HG03066 (cell line): Measurements from ENCODE around the gene STXBP2.
"Not testable (repeated sequence)": the region's sequence is repeated elsewhere in the genome, so short reads cannot be mapped to it uniquely, and the experiment has no call there.

ENCODE experiments used
- ATAC-seq: cut with Tn5 transposase; IDR thresholded peaks from one replicate; pipeline ENCODE4 v1.9.1; 2021; ENCODE audit warnings: low read depth; ENCODE audit not compliant: unreplicated experiment

Gene STXBP2

GRCh38 chr19:7631577-7631976 lies 5.3 kb upstream of the STXBP2 start:
- no peak for ATAC-seq

- ATAC-seq: no peak
These were observed 4.3 kb upstream of the STXBP2 start for GRCh38 chr19:7632340-7633203.

DNA sequence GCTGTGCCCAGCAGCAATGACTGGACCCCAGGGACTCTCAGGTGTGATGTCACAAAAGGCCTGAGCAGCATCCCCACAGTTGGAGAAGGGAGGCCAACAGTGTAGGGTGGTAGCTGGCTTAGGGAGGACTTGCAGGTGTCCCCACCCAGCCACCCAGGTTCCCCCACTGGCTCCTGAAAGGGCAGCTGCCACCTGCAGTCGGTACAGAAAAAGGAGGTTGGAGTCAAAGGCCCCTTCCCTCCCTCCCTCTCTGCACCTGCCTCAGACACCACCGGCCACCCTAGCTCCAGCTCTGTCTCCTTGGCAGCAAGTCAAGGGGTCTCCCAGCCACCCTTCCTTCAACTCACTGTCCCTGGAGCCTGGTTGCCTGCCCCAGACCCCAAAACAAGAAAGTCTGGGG lies 3.2 kb upstream of the STXBP2 start, which contains the start of gene PCP2:
TSS of gene PCP2 (minus strand) at position 22 of the 400 bp plus-strand sequence. CDS start 262 bp downstream, outside the sequence.
- no peak for ATAC-seq

GRCh38 chr19:7635670-7636069 lies 1.2 kb upstream of the STXBP2 start:
- no peak for ATAC-seq

DNA sequence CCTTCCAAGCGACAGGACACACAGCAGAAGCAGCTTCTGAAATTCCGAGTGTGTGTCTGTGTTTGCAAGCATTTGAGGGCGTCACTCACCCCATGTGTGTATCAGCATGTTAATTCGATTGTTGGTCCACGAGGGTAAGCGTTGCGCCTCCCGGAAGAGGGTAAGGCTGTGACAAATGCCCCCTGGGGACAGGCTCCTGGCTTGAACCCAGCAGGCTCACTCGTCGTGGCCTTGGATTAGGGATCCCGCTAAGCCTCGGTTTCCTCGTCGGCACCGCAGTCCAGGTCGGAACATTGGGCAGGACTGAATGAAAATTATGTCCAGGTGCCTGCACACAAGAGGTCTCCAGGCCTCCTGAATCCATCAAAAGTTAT lies 606 bp upstream of the STXBP2 start:
- ATAC-seq: no peak

GRCh38 chr19:7637374-7638256 lies 705 bp downstream of the STXBP2 start:
- no peak for ATAC-seq

DNA sequence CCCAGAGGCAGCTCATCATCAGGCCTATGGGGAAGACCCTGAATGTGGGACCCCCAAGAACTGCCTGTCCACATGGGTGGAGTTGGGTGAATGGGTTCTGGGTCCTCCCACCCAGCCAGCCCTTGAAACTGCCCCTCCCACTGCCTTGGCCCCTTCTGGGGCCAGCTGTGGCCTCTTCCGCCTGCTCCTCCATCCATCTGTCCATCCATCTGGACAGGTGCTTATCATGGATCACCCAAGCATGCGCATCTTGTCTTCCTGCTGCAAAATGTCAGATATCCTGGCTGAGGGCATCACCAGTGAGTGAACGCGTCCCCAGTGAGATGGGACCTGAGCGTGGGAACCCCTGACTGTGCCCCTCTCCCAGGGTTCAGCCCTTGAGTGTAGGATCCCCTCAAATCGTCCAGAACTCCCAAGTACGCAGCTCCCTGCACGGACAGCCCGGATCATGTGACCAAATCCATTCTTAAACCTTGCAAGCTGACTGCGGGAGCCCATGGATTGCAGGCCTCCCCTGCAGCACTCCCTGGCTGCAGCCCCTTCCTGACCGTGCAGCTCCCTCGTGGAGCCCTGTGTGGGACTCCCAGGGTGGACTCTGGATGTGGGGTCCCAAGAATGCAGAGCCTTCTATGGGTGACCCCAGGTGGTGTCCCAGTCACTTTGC lies 2.0 kb downstream of the STXBP2 start:
- ATAC-seq: no peak

DNA sequence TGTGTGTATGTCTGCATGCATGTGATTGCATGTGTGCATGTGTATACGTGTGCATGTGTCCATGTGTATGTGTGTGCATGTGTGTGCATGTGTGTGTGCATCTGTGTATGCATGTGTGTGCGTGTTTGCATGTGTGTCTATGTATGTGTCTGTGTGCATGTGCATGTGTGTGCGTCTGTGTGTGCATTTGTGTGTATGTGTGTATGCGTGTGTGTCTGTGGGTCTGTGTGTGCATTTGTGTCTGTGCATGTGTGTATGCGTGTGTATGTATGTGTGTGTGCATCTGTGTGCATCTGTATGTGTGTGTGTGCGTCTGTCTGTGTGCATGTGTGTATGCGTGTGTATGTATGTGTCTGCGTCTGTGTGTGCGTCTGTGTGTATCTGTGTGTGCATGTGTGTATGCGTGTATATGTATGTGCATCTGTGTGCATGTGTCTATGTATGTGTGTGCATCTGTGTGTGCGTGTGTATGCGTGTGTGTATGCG lies 3.0 kb downstream of the STXBP2 start:
- ATAC-seq: no peak

DNA sequence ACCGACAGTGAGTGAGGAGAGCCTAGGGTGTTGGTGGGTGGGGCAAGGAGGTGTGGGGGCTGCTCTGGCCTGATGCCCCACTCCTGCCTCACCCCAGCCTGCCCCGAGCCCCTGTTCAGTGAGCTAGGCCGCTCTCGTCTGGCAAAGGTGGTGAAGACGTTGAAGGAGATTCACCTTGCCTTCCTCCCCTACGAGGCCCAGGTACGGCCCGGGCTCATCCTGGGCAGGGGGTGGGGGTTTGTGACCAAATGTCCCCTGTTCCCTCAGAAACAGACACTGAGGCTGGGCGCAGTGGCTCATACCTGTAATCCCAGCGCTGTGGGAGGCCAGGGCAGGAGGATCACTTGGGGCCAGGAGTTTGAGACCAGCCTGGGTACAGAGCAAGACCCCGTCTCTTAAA lies 3.9 kb downstream of the STXBP2 start:
- ATAC-seq: no peak

DNA sequence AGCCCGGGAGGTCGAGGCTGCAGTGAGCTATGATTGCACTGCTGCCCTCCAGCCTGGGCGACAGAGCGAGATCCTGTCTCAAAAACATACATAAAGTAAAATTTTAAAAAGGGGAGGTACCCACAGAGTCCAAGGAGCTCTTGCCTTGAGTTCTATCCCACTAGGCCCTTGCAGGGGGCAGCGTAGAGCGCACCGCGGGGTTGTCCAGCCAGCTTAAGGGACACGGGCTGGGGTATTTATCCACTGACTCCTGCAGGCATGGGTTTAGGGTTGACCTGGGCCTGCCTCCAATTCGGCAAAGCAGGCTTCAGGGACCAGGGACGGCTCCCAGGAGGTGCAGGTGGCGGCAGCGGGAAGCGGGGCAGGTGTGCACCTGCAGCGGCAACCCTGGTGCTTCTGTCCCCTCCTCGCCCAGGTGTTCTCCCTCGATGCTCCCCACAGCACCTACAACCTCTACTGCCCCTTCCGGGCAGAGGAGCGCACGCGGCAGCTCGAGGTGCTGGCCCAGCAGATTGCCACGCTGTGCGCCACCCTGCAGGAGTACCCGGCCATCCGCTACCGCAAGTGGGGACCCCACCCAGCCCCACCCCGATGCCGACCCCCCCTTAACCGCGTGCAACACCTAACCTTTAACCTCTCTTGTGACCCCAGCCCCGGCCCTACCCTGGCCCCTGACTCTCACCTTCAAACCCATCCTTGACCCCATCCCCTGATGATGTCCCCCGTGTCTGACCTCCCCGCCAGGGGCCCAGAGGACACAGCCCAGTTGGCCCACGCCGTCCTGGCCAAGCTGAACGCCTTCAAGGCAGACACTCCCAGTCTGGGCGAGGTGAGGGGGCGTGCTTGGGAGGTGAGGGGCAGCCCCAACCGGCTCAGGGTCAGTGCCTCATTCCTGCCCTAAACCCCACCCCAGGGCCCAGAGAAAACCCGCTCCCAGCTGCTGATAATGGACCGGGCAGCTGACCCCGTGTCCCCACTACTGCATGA lies 4.7 kb downstream of the STXBP2 start:
- ATAC-seq: no peak

DNA sequence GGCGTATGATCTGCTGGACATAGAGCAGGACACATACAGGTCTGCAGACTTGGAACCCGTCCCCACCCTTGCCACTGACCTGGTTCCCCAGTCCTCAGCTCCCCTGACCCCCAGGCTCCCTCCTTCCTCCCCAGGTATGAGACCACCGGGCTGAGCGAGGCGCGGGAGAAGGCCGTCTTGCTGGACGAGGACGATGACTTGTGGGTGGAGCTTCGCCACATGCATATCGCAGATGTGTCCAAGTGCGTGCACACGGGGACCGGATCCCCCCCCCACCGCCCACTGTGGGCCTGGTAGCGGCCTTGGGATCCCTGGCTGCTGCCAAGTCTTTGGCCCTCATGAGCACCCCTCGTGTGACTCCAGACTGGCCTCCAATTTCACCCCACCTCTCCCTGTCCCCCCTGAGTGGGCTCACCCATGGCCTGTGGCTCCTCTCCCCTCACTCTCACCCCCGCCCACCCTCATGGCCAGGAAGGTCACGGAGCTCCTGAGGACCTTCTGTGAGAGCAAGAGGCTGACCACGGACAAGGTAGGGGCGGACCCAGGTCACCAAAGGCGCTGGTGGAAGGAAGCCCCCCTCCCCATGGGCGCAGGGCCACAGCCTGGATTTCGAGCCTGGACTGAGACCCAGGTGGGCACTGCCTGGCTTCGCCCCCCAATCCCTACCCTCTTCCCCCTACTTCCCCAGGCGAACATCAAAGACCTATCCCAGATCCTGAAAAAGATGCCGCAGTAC lies 5.6 kb downstream of the STXBP2 start:
- no peak for ATAC-seq

DNA sequence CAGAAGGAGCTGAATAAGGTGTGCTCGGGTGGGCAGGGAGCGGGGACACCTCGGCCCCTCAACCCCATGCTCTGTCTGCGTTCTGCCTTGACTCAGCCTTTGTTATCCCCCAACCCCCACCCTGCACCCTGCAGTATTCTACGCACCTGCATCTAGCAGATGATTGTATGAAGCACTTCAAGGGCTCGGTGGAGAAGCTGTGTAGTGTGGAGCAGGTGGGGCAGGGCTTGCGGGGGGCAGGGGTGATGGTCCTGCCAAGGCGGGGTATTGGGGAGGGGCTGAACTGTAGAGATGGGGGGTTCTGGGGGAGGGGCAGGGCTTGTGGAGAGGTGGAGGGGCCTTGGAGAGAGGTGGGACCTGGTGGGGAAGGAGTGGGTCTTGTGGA lies 6.1 kb downstream of the STXBP2 start:
- no peak for ATAC-seq

DNA sequence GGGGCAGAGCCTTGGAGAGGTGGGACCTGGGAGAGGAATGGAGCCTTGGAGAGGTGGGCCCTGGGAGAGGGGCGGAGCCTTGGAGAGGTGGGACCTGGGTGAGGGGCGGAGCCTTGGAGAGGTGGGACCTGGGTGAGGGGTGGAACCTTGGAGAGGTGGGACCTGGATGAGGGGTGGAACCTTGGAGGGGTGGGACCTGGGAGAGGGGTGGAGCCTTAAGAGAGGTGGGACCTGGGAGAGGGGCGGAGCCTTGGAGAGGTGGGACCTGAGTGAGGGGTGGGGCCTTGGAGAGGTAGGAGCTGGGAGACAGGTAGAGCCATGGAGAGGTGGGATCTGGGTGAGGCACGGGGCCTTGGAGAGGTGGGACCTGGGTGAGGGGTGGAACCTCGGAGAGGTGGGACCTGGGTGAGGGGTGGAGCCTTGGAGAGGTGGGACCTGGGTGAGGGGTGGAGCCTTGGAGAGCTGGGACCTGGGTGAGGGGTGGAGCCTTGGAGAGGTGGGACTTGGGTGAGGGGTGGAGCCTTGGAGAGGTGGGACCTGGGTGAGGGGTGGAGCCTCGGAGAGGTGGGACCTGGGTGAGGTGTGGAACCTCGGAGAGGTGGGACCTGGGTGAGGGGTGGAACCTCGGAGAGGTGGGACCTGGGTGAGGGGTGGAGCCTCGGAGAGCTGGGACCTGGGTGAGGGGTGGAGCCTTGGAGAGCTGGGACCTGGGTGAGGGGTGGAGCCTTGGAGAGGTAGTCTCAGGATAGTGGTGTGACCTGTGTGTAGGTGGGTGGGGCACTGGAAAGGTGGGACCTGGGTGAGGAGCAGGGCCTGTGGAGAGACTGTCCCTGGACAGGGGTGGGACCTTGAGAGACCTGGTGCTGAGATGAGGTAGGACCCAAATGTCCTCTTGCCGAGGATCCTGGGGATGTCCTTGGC lies 7.0 kb downstream of the STXBP2 start:
- ATAC-seq: not testable (repeated sequence)

DNA sequence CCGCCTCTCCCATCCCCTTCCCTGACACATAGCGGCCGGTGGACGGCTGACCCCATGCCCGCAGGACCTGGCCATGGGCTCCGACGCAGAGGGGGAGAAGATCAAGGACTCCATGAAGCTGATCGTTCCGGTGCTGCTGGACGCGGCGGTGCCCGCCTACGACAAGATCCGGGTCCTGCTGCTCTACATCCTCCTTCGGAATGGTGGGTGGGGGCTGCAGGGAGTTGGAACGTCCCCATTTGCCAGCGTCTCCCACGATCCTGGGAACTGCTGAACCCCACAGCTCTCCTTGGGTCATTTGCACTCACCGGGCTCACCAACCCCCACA lies 7.6 kb downstream of the STXBP2 start:
- ATAC-seq: no peak

GRCh38 chr19:7645163-7645562 lies 8.3 kb downstream of the STXBP2 start:
- no peak for ATAC-seq

DNA sequence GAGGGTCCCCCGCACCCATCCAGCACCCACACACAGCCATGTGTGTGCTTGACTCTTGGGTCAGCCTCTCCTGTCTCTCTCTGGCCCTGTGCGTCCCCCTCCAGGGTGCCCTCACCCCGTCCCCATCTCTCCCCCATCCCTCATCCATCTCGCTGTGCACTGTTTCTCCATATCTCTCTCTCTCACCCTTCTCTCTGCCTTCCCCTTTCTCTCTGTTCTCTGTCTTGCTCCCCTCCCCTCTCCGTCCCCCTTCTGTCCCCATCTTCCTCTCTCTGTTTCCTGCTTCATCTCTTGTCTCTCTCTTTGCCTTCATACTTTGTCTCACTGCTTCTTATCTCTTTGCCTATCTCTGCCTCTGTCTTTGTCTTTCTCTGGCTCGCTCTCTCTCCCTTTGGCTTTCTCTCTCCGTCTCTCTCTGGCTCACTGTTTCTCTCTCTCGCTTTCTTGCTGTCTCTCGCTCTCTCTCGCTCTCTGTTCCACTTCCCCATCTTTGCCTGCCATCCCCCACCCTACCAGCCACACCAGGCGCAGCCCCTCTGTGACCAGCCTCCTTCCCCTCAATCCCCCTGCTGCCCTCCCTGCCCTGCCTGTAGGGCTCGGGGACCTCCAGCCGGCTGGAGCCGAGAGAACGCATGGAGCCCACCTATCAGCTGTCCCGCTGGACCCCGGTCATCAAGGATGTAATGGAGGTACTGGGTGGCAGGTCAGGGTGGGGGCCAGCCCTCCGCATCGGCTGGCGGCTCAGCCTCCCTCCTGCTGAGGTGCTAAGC lies 8.9 kb downstream of the STXBP2 start:
- no peak for ATAC-seq

DNA sequence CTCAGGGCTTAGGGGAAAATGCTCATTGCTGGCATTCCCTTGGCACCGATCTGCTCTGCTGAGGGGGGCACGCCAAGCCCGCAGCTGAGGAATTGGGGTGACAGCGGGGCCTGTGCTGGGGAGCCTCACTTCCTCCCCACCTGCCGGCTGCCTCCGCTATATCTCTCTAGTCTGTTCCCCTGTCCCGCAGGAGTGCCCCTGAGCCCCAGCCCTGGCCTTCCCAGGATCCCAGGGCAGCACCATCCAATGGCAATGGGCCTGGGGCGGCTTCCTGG lies 9.5 kb downstream of the STXBP2 start:
- ATAC-seq: no peak

GRCh38 chr19:7647156-7647555 lies 10.2 kb downstream of the STXBP2 start:
- ATAC-seq: no peak
